Inflammatory macrophage treated with lipopolysaccharide for 4 hours (primary cell): Measurements from ENCODE around the gene NDUFA13.
"Not testable (repeated sequence)": the region's sequence is repeated elsewhere in the genome, so short reads cannot be mapped to it uniquely, and the experiment has no call there.

Experiments
- DNase-seq: peaks from one replicate; pipeline ENCODE4 v3.0.0-alpha.2; 2020

NDUFA13 gene

GRCh38 chr19:19515642-19516519 lies at the start of gene NDUFA13:
Gene NDUFA13 (plus strand): TSS chr19:19516225. CDS start chr19:19516239, 14 bp downstream.
- peak; percentile 90 for DNase-seq

DNA sequence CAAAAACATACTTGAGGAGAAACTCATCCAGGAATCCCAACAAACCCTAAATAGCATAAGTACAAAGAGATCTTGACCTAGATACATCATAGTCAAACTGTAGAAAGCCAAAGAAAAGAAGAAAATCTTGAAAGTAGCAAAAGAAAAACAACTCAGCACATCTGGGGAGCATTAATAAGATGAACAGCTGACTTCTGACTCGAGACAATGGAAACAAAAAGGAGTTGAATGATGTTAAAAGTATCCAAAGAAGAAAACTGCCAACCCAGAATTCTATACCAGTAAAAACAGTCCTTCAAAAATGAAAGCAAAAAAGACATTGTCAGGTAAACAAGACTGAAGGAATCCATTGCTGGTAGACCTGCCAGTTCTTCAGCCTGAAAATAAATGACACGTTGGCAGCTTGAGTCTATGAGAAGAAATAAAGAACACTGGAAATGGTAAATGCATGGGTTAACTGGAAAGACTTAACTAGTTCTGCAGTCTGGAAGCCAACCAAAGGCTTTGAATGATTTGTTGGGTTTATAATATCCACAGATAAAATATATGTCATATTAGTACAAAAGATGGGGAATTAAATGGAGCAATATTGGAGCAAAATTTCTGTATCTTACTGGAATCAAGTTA lies 47.5 kb upstream of the NDUFA13 start:
- DNase-seq: no peak

- DNase-seq: peak; percentile 55
These were observed 45.4 kb upstream of the NDUFA13 start for GRCh38 chr19:19470579-19470978.

GRCh38 chr19:19471682-19472081 lies 44.3 kb upstream of the NDUFA13 start:
- no peak for DNase-seq

GRCh38 chr19:19472106-19472505 lies 43.9 kb upstream of the NDUFA13 start:
- DNase-seq: not testable (repeated sequence)

GRCh38 chr19:19475015-19475765 lies 40.8 kb upstream of the NDUFA13 start:
- DNase-seq: no peak

GRCh38 chr19:19475849-19476828 lies 39.9 kb upstream of the NDUFA13 start:
- DNase-seq: peak; percentile 30

GRCh38 chr19:19477705-19478383 lies 38.2 kb upstream of the NDUFA13 start:
- no peak for DNase-seq

GRCh38 chr19:19480688-19481087 lies 35.3 kb upstream of the NDUFA13 start:
- no peak for DNase-seq

DNA sequence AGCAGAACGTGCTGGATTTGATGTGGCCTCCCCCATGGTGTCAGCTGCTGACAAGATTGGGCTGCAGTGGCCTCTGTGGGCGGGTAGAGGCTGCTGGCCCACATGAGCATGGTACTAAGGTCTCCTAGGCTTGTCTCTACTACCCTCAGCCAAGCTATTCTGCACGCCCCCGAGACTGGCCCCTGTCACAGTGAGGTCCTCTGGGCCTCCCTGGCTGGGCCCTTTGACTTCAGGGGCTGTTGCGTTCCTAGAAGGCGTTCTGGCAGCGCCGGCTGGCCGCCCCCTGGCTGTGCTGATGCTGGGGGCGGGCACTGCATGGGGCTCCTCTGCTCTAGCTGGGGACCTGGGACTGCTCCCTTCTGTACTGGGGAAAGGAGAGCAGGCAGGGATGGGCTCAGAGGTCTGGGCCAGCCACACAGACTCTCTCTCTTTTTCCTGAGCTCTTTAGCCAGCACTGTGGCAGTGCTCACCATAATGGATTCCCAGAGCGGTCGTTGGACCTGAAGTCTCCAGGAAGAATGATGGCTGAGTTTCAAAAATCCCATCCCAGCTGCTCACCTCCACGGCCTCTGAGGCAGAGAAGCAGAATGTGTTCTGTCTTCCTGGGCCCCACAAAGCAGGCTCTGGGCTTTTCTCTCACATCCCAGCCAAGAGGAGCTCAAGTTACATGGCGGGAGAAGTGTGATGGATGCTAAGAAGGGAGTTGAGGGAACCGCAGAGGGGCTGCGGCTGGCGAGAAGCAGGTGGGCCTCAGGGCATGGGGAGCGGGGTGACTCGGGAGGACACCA lies 33.0 kb upstream of the NDUFA13 start:
- no peak for DNase-seq

DNA sequence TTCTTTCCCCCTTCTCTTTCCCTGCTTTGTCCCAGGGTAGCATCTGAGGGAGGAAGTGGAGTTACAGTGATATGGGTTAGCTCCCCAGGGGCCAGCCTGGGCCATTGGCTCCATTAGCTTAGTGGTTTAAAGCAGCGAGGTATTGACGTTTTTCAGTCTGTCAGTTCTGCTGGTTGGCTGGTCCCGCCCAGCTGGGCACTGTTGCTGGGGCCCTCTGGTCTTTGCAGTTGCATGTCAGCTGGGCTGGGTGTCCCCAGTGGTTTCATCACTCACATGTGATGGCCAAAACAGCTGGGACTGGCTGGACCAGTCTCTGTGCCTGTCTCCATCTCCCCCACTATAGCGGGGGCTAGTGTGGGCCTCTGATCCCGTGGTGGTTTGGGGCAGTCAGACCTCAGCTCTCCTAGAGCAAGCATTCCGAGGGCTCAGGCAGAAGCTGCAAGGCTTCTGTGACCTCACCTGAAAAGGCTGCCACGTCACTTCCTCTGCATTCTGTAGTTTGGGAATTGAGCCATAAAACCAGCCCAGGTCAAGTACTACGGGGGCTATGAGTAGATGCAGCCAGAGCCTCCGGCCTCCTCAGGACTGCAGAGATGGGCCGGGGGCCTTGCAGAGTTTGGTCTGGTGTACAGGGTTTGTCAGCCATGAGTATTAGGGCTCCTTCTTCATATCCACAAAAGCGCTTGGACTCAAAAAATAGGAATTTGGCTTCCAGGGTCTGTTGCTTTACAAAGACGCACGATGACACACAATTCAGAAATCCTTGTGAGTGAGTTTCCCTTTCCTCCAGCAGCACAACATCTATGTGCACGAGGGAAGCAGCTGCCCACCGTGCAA lies 30.6 kb upstream of the NDUFA13 start:
- no peak for DNase-seq

DNA sequence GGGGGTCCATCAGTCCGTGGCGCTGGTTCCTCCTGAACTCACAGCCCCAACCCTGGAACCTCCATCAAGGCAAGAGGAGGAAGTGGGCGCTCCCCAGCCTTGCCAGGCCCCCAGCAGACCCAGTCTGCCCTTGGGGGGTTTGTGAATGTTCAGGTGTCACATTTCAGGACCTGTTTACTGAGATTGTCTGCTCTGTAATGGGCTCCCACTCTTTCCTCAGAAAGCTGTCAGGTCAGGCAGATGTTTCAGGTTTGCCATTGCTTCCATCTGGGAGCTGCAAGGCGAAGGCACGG lies 30.1 kb upstream of the NDUFA13 start:
- DNase-seq: no peak

GRCh38 chr19:19486343-19487076 lies 29.5 kb upstream of the NDUFA13 start:
- DNase-seq: no peak

GRCh38 chr19:19487077-19487949 lies 28.7 kb upstream of the NDUFA13 start:
- DNase-seq: no peak

DNA sequence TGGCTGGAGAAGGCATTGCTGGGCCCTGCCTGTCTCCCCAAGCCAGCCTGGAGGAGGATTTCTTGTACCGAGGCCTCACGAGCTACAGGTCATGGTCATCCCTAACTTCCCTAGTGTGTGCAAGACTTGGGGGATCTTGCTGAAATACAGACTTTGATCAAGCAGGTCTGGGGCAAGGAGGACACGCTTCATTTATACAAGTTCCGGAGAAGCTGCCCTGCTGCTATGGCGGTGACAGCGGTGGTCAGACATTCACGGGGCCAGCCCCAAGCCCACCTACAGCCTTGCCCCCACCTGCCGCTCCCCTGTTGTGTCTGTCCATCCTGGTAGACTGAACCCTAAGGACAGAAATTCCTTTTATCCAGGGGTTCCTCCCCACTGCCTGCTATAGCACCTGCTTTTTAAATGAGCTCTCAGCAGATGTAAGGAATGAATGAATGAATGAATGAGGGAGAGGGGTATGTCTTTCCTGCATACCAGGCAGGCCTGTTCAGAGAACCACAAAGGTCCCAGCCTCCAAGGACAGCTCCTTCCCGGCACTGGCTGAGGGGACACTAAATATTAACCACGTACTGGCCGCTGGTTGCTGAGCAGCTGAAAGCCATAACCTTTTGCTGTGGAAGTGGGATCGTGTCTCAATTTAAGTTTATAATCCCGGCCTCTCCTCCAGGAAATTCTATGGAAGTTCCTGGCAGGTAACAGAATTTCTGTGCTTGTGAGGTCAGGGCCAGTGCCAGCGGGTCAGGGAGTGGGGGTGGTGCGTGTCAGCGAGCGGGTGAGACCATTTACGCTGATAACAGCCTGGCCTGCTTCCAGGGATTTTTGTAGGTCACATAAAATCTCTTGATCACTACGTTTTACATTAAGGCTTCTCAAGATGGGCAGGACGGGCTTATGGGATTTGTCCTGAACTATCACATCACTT lies 27.8 kb upstream of the NDUFA13 start:
- no peak for DNase-seq

GRCh38 chr19:19488875-19489690 lies 26.9 kb upstream of the NDUFA13 start:
- DNase-seq: peak; percentile 83
